ENCODE results near the gene PSPH. TPM values are rescaled to one million over a fixed set of nuclear protein-coding genes. Genes with fewer than 3 reads are reported as not detected.
"Not testable (repeated sequence)": the region's sequence is repeated elsewhere in the genome, so short reads cannot be mapped to it uniquely, and the experiment has no call there.

The PSPH gene
- total RNA-seq, 3 donors from 2014 or later = 11.4 to 17.7 (median 14.4) TPM

DNA sequence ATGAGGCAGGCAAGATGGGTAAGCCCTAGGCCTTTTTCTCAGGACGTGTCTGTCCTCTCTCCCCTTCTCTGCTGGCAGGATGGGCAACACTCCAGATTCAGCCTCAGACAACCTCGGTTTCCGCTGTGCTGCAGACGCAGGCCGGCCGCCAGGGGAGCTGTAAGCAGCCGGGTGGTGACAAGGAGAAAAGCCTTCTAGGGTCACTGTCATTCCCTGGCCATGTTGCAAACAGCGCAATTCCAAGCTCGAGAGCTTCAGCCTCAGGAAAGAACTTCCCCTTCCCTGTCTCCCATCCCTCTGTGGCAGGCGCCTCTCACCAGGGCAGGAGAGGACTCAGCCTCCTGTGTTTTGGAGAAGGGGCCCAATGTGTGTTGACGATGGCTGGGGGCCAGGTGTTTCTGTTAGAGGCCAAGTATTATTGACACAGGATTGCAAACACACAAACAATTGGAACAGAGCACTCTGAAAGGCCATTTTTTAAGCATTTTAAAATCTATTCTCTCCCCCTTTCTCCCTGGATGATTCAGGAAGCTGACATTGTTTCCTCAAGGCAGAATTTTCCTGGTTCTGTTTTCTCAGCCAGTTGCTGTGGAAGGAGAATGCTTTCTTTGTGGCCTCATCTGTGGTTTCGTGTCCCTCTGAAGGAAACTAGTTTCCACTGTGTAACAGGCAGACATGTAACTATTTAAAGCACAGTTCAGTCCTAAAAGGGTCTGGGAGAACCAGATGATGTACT is 28.4 kb upstream of the PSPH start:
- intact Hi-C loops (cut with DNase I; ENCODE audit: low total_unique reads) = no loop called here
- no peaks in the 10 kb centered on the region for H3K9me3 ChIP-seq

DNA sequence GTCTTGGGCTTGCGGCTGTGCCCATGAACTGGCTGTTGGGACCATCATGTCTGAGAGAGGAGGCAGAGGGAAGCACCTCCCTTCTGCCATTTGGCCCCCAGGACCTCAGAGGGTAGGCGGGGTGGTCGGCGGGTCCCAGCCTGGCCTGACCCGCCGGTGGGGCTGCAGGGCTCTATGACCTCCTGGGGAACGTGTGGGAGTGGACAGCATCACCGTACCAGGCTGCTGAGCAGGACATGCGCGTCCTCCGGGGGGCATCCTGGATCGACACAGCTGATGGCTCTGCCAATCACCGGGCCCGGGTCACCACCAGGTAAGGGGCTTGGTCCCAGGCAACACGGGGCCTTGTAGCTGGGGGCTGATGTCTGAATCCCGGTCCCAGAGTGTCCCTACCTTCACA is 27.0 kb upstream of the PSPH start:
- Histone ChIP-seq H3K4me3 (no peak overlapping the region), H3K9me3 (no peaks in the 10 kb centered on the region), H3K36me3 (no peaks in the 10 kb centered on the region), H3K27me3 (no peaks in the 10 kb centered on the region), H3K4me1 (peaks cover 7 to 22% of the 10 kb centered on the region in 2 donors), H3K27ac (peak overlapping the region; percentile 92)
- no peak for DNase-seq (ENCODE audit: low spot score in 2 of 2)
- intact Hi-C loops (cut with DNase I; ENCODE audit: low total_unique reads) = no loop called here
- TF ChIP-seq POLR2A (IDR thresholded peaks at IDR 0.05) = no peak
- TF ChIP-seq POLR2AphosphoS5 (IDR thresholded peaks at IDR 0.05) = no peak
- TF ChIP-seq, protein P1, sequence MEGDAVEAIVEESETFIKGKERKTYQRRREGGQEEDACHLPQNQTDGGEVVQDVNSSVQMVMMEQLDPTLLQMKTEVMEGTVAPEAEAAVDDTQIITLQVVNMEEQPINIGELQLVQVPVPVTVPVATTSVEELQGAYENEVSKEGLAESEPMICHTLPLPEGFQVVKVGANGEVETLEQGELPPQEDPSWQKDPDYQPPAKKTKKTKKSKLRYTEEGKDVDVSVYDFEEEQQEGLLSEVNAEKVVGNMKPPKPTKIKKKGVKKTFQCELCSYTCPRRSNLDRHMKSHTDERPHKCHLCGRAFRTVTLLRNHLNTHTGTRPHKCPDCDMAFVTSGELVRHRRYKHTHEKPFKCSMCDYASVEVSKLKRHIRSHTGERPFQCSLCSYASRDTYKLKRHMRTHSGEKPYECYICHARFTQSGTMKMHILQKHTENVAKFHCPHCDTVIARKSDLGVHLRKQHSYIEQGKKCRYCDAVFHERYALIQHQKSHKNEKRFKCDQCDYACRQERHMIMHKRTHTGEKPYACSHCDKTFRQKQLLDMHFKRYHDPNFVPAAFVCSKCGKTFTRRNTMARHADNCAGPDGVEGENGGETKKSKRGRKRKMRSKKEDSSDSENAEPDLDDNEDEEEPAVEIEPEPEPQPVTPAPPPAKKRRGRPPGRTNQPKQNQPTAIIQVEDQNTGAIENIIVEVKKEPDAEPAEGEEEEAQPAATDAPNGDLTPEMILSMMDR (IDR thresholded peaks at IDR 0.05) = no peak

More for the DNA sequence above, 28.4 kb upstream of the PSPH start:
- H3K27me3 ChIP-seq = no peaks in the 10 kb centered on the region
- no peaks in the 10 kb centered on the region for H3K36me3 ChIP-seq
- H3K4me1 ChIP-seq = peaks cover 7 to 22% of the 10 kb centered on the region in 2 donors
- peak; percentile 86 to 87 for DNase-seq (ENCODE audit: low spot score in 2 of 2)
- peak overlapping the region; percentile 92 for H3K27ac ChIP-seq
- TF ChIP-seq POLR2A (IDR thresholded peaks at IDR 0.05) (no peak), POLR2AphosphoS5 (IDR thresholded peaks at IDR 0.05) (peak in 2 of 3 donors; percentile 26 to 55)
- TF ChIP-seq, protein P1 (IDR thresholded peaks at IDR 0.05) = peak; percentile 73 to 84 (median 82)
- H3K4me3 ChIP-seq = peak overlapping the region in 2 of 3 donors; percentile 1 to 17

DNA sequence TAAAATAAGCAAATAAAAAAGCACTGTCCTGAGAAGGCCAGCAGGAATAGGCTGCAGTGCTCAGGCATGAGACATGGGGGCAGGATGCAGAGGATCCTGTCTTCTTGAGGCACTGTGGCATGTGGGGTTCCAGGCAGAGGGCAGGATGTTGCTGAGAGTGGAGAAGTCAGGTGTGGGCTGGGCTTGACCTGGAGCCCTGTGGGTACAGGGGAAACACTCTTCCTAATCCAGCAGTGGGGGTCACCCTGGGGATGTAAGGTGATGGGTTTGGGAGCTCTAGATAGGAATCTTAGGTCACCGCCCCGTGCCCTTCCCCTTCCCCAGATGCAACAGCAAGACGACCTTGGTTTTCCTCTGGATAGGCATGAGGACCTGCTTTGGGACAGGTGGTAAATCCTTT is 26.4 kb upstream of the PSPH start:
- no peaks in the 10 kb centered on the region for H3K36me3 ChIP-seq
- intact Hi-C loops (cut with DNase I; ENCODE audit: low total_unique reads) = no loop called here
- DNase-seq (ENCODE audit: low spot score in 2 of 2) = no peak
- H3K27me3 ChIP-seq = no peaks in the 10 kb centered on the region
- H3K4me1 ChIP-seq = peaks cover 7 to 22% of the 10 kb centered on the region in 2 donors
- H3K4me3 ChIP-seq = no peak overlapping the region
- peak overlapping the region; percentile 92 for H3K27ac ChIP-seq
- TF ChIP-seq, protein P1 (IDR thresholded peaks at IDR 0.05) = no peak
- no peak for TF ChIP-seq POLR2A (IDR thresholded peaks at IDR 0.05)
- no peak for TF ChIP-seq POLR2AphosphoS5 (IDR thresholded peaks at IDR 0.05)
- no peaks in the 10 kb centered on the region for H3K9me3 ChIP-seq

- DNase-seq (ENCODE audit: low spot score in 2 of 2) = peak; percentile 92 to 94
- Histone ChIP-seq H3K9me3 (no peaks in the 10 kb centered on the region), H3K4me3 (no peak overlapping the region), H3K27ac (peak overlapping the region; percentile 74 to 80), H3K36me3 (no peaks in the 10 kb centered on the region), H3K4me1 (peaks cover 3 to 9% of the 10 kb centered on the region in 2 donors), H3K27me3 (no peaks in the 10 kb centered on the region)
- TF ChIP-seq, protein P1 (IDR thresholded peaks at IDR 0.05) = peak; percentile 66 to 93 (median 89)
- peak in 1 of 3 donors; percentile 28 for TF ChIP-seq POLR2AphosphoS5 (IDR thresholded peaks at IDR 0.05)
- TF ChIP-seq POLR2A (IDR thresholded peaks at IDR 0.05) = no peak
- intact Hi-C loops (cut with DNase I; ENCODE audit: low total_unique reads) = no loop called here
These were observed 23.1 kb upstream of the PSPH start for GRCh38 chr7:56074371-56074791.

GRCh38 chr7:56066376-56066775 is 15.1 kb upstream of the PSPH start:
- not testable (repeated sequence) for H3K36me3 ChIP-seq

More at GRCh38 chr7:56066376-56066775, 15.1 kb upstream of the PSPH start:
- H3K4me1 ChIP-seq; H3K4me3 ChIP-seq; intact Hi-C loops (cut with DNase I; ENCODE audit: low total_unique reads); DNase-seq (ENCODE audit: low spot score in 2 of 2); H3K9me3 ChIP-seq; H3K27me3 ChIP-seq; H3K27ac ChIP-seq: not testable (repeated sequence)
